Parathyroid adenoma (tissue), 2 donors: ENCODE data around the gene ZNF780A.

Source experiments
- H2AFZ ChIP-seq: fragments of 300-600 bp; sonication (generic); one replicate; pipeline ENCODE4 v1.7.0; 2017; ENCODE audit warnings: antibody characterized with exemption, mild to moderate bottlenecking
- H3K27ac ChIP-seq: fragments of 300-600 bp; sonication (generic); one replicate; pipeline ENCODE4 v1.7.0; 2017
- H3K27me3 ChIP-seq: fragments of 300-600 bp; sonication (generic); one replicate; pipeline ENCODE4 v1.7.0; 2017; ENCODE audit warnings: low read length; ENCODE audit not compliant: control insufficient read depth, insufficient read depth
- H3K36me3 ChIP-seq: fragments of 300-600 bp; sonication (generic); one replicate; pipeline ENCODE4 v1.7.0; 2017; ENCODE audit warnings: low read length; ENCODE audit not compliant: control insufficient read depth, insufficient read depth
- H3K4me1 ChIP-seq: fragments of 300-600 bp; sonication (generic); one replicate; pipeline ENCODE4 v1.7.0; 2017; ENCODE audit warnings: control low read depth
- H3K4me2 ChIP-seq: fragments of 300-600 bp; sonication (generic); one replicate; pipeline ENCODE4 v1.7.0; 2017; ENCODE audit warnings: low read length
- H3K4me3 ChIP-seq: fragments of 300-600 bp; sonication (generic); one replicate; pipeline ENCODE4 v1.7.0; 2017; ENCODE audit warnings: low read depth, low read length
- H3K79me2 ChIP-seq: fragments of 300-600 bp; sonication (generic); one replicate; pipeline ENCODE4 v1.7.0; 2017; ENCODE audit warnings: control low read depth
- H3K9ac ChIP-seq: fragments of 300-600 bp; sonication (generic); one replicate; pipeline ENCODE4 v1.7.0; 2017; ENCODE audit warnings: mild to moderate bottlenecking
- H3K9me3 ChIP-seq: fragments of 300-600 bp; sonication (generic); one replicate; pipeline ENCODE4 v1.7.0; 2017; ENCODE audit warnings: low read length; ENCODE audit not compliant: control insufficient read depth
- TF ChIP-seq, protein P1 (sequence below): fragments of 300-600 bp; sonication (generic); IDR thresholded peaks from one replicate; pipeline ENCODE4 v1.7.0; 2017; ENCODE audit warnings: antibody characterized with exemption, mild to moderate bottlenecking
- donor health status: primary hyperparathyroidism.

The ZNF780A gene

DNA sequence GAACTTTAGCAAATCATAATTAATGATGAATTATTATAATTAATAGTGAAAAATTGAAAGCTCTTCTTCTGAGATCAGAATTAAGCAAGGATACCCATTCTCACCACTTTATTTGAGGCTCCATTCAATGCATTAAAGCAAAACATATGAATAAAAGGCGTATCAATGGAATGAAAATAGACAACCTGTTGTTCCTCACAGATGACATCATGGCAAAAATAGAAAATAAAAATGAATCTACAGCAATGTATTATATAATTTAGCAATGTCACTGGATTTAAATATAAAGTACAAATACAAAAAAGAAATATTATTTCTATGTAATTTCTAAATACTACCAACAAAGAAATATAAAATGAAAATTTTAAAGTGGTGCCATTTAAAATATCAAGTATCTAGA, 11.1 kb upstream of the ZNF780A start:
- Histone ChIP-seq H3K27ac (no peak overlapping the region), H3K4me2 (no peak overlapping the region), H3K36me3 (no peaks in the 10 kb centered on the region), H3K27me3 (no peaks in the 10 kb centered on the region), H3K9me3 (no peaks in the 10 kb centered on the region), H3K79me2 (no peaks in the 10 kb centered on the region), H3K9ac (no peak overlapping the region), H3K4me3 (no peak overlapping the region), H3K4me1 (no peaks in the 10 kb centered on the region), H2AFZ (no peak overlapping the region)
- TF ChIP-seq, protein P1, sequence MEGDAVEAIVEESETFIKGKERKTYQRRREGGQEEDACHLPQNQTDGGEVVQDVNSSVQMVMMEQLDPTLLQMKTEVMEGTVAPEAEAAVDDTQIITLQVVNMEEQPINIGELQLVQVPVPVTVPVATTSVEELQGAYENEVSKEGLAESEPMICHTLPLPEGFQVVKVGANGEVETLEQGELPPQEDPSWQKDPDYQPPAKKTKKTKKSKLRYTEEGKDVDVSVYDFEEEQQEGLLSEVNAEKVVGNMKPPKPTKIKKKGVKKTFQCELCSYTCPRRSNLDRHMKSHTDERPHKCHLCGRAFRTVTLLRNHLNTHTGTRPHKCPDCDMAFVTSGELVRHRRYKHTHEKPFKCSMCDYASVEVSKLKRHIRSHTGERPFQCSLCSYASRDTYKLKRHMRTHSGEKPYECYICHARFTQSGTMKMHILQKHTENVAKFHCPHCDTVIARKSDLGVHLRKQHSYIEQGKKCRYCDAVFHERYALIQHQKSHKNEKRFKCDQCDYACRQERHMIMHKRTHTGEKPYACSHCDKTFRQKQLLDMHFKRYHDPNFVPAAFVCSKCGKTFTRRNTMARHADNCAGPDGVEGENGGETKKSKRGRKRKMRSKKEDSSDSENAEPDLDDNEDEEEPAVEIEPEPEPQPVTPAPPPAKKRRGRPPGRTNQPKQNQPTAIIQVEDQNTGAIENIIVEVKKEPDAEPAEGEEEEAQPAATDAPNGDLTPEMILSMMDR: no peak

DNA sequence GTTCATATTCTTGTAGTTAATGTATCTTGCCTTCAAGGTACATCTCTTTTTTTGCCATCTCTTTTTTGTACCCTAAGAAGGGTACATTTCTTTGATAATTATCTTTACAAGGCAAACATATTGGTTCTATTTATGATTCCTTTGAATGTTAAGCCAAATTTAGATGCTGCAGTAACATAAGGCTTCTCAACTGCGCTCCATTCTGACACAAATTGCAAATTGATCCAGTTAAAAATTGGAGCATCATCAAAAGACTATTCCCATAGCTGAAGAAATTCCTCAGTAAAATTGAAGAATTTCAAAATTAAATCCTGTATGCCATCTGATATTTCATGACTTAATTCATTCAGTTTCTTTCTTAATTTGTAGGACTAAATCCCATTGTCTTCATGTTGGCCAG, 2.7 kb upstream of the ZNF780A start:
- H3K4me1 ChIP-seq: peaks cover 9% of the 10 kb centered on the region
- no peak overlapping the region for H2AFZ ChIP-seq
- no peak overlapping the region for H3K9ac ChIP-seq
- H3K27me3 ChIP-seq: no peaks in the 10 kb centered on the region
- H3K36me3 ChIP-seq: no peaks in the 10 kb centered on the region
- no peaks in the 10 kb centered on the region for H3K79me2 ChIP-seq
- H3K4me2 ChIP-seq: no peak overlapping the region
- H3K27ac ChIP-seq: no peak overlapping the region
- H3K9me3 ChIP-seq: no peaks in the 10 kb centered on the region
- H3K4me3 ChIP-seq: no peak overlapping the region
- TF ChIP-seq, protein P1: no peak

DNA sequence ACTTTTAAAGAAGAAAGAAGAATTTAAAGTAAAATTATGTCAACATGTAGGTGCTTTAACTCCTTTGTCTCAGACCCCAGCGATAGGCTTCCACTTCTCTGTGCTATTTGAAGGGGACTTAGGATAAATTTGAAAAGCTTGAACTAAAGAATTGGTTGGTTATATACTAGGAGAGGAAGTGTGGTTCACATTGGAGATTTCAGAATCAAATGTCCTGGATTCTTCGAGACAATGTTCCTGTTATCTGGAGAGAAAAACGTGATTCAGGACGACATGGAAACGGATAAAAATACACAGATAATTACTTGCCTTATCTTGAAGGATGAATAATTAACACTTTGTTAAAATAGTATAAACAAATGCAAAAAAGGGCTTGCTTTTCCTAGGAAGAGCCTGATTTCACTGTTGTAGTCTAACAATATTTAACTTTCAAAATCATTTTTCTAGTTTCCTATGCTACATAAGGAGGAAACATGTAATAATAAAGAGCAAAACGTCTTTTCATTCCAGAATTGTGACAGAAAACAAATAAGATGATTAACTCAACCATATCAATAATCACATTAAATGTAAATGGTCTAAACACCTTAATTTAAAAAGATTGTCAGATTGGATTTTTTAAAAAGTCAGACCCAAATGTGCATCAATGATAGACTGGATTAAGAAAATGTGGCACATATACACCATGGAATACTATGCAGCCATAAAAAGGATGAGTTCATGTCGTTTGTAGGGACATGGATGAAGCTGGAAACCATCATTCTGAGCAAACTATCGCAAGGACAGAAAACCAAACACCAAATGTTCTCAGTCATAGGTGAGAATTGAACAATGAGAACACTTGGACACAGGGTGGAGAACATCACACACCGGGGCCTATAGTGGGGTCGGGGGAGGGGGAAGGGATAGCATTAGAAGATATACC, 724 bp upstream of the ZNF780A start:
- TF ChIP-seq, protein P1: no peak
- Histone ChIP-seq H3K4me3 (peak overlapping the region; percentile 89), H3K36me3 (no peaks in the 10 kb centered on the region), H3K4me1 (peaks cover 9% of the 10 kb centered on the region), H2AFZ (peak overlapping the region; percentile 97), H3K79me2 (no peaks in the 10 kb centered on the region), H3K4me2 (peak overlapping the region; percentile 71), H3K27ac (peak overlapping the region; percentile 84), H3K9me3 (no peaks in the 10 kb centered on the region), H3K27me3 (no peaks in the 10 kb centered on the region), H3K9ac (peak overlapping the region; percentile 16)

DNA sequence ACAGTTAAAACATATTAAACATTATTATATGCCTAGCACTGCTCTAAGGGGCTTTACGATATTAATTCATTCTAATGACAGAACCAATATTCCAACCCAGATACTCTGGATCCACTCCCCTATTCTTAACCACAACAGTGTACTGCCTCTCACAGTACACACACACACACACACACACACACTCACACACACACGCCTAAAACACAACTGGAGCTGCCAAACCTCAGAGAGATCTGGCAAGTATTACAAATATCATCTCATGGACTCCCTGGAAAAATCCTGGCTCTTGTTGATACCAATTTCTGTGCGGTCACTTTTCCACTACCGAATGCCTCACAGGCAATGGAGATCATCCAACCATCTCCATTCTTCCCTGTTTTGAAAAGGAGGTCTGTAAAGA, 1.3 kb downstream of the ZNF780A start:
- peak overlapping the region; percentile 97 for H2AFZ ChIP-seq
- H3K79me2 ChIP-seq: no peaks in the 10 kb centered on the region
- H3K36me3 ChIP-seq: no peaks in the 10 kb centered on the region
- H3K27me3 ChIP-seq: no peaks in the 10 kb centered on the region
- H3K4me3 ChIP-seq: peak overlapping the region; percentile 89
- peak overlapping the region; percentile 84 for H3K27ac ChIP-seq
- H3K4me1 ChIP-seq: peaks cover 9% of the 10 kb centered on the region
- H3K9me3 ChIP-seq: no peaks in the 10 kb centered on the region
- H3K9ac ChIP-seq: no peak overlapping the region
- peak overlapping the region; percentile 71 for H3K4me2 ChIP-seq
- TF ChIP-seq, protein P1: no peak
